ENCODE results near the gene AKAP6.
"Not testable (repeated sequence)": the region's sequence is repeated elsewhere in the genome, so short reads cannot be mapped to it uniquely, and the experiment has no call there.

The AKAP6 gene

DNA sequence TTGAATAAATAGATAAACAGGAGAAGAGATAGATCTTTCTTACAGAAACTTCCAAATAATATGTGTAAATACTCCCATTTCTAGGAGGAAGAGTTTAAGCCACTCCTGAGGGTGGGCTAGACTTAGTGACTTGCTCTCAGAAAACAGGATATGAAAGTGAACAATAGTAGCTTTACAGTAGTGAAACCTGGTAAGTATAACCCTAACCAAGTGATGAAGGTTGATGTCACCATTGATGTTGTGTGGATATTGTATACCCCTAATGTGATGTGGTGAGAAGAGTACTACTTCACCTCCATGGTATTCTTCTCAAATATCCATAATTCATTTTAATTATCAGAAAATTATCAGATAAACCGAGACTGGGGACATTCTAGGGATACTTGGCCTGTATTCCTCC is 20.9 kb downstream of the AKAP6 start:
- Mint-ChIP-seq H3K4me1 (no peaks in the 10 kb centered on the region), H3K9me3 (peaks cover 3% of the 10 kb centered on the region), H3K36me3 (no peaks in the 10 kb centered on the region), H3K27ac (no peak overlapping the region), H3K4me3 (no peak overlapping the region)
- ATAC-seq (peak; percentile 44), DNase-seq (ENCODE audit: low spot score in 2 of 2) (no peak)

DNA sequence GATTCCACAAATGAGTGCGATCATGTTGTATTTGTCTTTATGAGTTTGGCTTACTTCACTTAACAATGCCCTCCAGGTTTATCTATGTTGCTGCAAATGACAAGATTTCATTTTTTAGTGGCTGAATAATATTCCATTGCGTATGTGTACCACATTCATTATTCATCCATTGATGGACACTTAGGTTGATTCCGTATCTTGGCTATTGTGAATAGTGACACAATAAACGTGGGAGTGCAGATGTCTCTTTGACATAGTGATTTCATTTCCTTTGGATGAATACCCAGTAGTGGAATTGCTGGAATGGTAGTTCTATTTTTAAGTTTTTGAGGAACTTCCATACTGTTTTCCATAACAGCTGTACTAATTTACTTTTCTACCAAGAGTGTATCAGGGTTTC is 23.5 kb downstream of the AKAP6 start:
- H3K36me3 Mint-ChIP-seq: no peaks in the 10 kb centered on the region
- no peak for DNase-seq (ENCODE audit: low spot score in 2 of 2)
- no peaks in the 10 kb centered on the region for H3K4me1 Mint-ChIP-seq

DNA sequence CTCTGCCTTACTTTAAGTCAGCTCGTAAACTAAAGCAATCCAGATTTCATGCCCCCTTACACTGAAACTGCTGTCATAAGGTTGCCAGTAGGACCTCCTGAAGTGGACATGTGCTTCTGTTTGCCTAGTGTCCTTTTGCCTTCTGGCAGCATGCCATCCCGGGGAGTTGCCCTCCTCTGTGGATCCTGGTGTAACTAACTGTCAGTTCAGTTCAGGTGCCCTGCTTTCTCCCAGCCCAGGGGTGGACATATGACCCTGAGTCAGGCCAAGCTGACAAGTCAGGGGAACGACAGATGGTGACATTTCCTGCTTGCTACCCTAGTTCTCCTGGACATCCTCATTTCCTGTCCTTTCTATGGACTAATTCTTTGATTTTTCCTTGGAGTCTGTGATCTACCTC is 25.6 kb downstream of the AKAP6 start:
- Mint-ChIP-seq H3K4me3 (no peak overlapping the region), H3K4me1 (no peaks in the 10 kb centered on the region), H3K27ac (no peak overlapping the region), H3K9me3 (peaks cover 3% of the 10 kb centered on the region), H3K36me3 (no peaks in the 10 kb centered on the region)
- ATAC-seq (no peak), DNase-seq (ENCODE audit: low spot score in 2 of 2) (no peak)

More for the DNA sequence above, 23.5 kb downstream of the AKAP6 start:
- no peak overlapping the region for H3K27ac Mint-ChIP-seq
- no peak for ATAC-seq
- no peak overlapping the region for H3K4me3 Mint-ChIP-seq
- peaks cover 3% of the 10 kb centered on the region for H3K9me3 Mint-ChIP-seq

DNA sequence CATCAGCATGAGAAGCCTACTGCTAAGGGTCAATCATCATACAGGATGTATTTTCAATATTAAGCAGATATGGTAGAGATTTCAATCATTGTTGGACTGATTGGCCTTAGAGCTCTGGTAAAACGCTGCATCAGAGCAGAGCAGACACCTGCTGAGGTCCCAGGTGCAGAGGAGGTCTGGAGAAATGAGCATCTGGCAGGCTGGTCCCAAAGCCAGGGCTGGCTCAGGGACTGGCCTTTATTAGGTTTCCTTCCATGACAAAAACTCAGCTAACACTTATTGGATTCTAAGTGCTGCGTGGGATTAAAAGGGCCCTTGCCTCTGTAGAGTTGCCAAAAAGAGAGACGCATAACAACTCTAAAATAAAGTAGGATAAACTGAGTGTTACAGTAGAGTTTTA is 29.7 kb downstream of the AKAP6 start:
- Mint-ChIP-seq H3K36me3 (no peaks in the 10 kb centered on the region), H3K4me1 (no peaks in the 10 kb centered on the region), H3K4me3 (no peak overlapping the region), H3K27ac (no peak overlapping the region), H3K9me3 (peaks cover 3% of the 10 kb centered on the region)
- DNase-seq (ENCODE audit: low spot score in 2 of 2) (no peak), ATAC-seq (no peak)

DNA sequence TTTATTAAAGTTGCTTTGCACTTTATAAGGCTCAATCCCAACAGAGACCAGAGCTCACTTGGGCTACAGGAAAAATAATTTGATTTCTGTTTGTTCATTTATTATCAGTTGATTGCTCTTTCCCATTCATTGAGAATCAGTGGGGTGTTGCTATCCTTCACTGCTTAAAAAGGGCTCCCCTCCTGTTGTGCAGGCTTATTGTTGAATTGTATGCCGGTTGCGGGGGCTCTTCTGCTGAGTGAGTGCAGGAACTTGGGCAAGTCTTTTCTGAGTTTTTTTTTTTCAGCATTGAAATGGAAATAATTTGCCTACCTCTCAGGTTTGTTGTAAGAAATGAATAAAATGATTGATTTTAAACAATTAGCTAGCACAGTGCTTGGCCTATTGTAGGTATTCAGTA is 32.6 kb downstream of the AKAP6 start:
- H3K27ac Mint-ChIP-seq: no peak overlapping the region
- no peaks in the 10 kb centered on the region for H3K36me3 Mint-ChIP-seq
- ATAC-seq: no peak
- DNase-seq (ENCODE audit: low spot score in 2 of 2): no peak
- H3K4me3 Mint-ChIP-seq: no peak overlapping the region
- H3K9me3 Mint-ChIP-seq: no peaks in the 10 kb centered on the region
- no peaks in the 10 kb centered on the region for H3K4me1 Mint-ChIP-seq

DNA sequence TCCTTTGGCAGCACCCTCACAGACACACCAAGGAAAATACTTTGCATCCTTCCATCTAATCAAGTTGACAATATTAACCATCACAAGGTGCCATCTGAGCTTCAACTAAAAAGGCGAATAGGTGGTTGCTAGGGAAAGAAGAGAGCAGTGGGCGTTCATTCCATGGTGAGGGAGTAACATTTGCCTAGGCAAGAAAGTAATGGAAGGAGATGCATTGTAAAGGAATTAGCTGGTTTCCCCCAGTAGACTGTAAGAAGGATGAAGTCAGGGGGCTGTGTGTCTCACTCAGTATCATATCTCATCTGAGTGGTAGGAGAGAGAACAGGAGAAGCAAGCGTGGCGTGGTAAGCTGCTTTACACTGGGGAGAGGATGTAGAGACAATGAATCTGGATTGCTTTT is 34.7 kb downstream of the AKAP6 start:
- DNase-seq (ENCODE audit: low spot score in 2 of 2) (no peak), ATAC-seq (no peak)
- Mint-ChIP-seq H3K9me3 (no peaks in the 10 kb centered on the region), H3K36me3 (no peaks in the 10 kb centered on the region), H3K4me1 (no peaks in the 10 kb centered on the region), H3K27ac (no peak overlapping the region), H3K4me3 (no peak overlapping the region)

DNA sequence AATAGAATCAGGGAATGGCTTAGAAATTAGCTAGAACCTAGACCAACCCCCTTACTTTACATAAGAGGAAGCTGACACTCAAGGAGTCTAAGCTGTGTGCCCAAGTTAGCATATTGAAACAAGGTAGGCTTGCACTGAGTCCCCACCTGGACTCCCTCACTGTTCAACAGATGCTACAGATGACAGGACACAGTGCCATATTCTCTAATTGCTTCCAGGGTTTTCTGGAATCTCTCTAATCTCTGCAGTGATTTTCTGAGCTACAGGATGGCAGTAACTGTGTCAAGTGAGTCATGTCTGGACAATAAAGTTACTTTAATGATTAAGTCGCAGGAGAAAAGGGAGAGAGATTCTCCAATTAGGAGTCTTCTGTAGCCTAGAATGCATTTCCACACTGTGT is 35.8 kb downstream of the AKAP6 start:
- H3K27ac Mint-ChIP-seq: no peak overlapping the region
- H3K4me1 Mint-ChIP-seq: no peaks in the 10 kb centered on the region
- H3K4me3 Mint-ChIP-seq: no peak overlapping the region
- DNase-seq (ENCODE audit: low spot score in 2 of 2): no peak
- ATAC-seq: no peak
- no peaks in the 10 kb centered on the region for H3K36me3 Mint-ChIP-seq
- no peaks in the 10 kb centered on the region for H3K9me3 Mint-ChIP-seq

DNA sequence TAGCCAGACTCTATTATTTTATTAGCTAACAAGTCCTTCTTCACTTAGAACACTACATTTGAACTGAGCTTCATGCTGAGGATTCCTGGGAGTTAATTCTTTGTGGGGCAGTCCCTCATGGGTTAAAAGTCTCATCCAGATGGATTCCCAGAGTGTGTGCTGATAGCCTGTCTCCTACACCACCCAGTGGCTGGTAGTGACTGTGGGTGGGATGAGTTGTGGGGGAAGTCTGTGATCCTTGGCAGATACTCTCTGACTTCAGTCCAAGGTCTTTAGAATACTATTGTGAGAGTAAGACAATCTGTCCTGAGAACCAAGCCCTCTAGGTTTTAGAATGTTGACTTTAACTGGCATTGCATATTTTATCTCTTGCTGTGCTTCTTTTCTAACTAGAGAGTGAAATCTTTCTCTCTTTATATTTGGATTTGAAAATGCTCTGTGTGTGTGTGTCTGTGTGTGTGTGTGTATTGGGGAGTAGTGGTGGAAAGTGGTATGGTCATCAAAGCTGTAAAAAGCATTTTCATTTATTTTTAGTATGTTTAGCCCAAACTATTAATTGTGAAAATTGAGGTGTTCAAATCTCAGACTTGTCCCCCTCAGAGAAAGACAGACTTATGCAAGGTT is 37.3 kb downstream of the AKAP6 start:
- H3K4me3 Mint-ChIP-seq: no peak overlapping the region
- ATAC-seq (no peak), DNase-seq (ENCODE audit: low spot score in 2 of 2) (no peak)
- no peaks in the 10 kb centered on the region for H3K36me3 Mint-ChIP-seq
- H3K27ac Mint-ChIP-seq: no peak overlapping the region
- no peaks in the 10 kb centered on the region for H3K9me3 Mint-ChIP-seq
- H3K4me1 Mint-ChIP-seq: no peaks in the 10 kb centered on the region

DNA sequence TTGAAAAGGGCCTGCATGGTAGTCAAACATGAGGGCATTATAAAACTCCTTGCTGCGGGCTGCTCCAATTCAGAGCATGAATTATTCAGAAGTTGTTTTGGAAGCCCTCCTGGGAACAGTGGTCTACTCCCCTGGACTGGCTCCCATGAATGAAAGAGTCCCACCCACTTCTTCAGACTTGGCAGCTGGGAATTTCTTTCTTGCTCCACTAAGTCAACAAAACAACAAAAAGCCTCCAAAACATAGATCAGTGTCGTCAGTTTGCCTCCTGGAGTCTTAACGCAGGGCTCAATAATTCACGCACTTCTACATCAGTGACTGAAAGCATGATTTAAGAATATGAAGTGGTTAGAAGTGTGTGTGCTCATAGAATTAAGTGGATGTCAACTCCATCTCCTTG is 37.9 kb downstream of the AKAP6 start:
- Mint-ChIP-seq H3K4me1 (no peaks in the 10 kb centered on the region), H3K9me3 (no peaks in the 10 kb centered on the region), H3K4me3 (no peak overlapping the region), H3K36me3 (no peaks in the 10 kb centered on the region), H3K27ac (no peak overlapping the region)
- no peak for ATAC-seq
- no peak for DNase-seq (ENCODE audit: low spot score in 2 of 2)

DNA sequence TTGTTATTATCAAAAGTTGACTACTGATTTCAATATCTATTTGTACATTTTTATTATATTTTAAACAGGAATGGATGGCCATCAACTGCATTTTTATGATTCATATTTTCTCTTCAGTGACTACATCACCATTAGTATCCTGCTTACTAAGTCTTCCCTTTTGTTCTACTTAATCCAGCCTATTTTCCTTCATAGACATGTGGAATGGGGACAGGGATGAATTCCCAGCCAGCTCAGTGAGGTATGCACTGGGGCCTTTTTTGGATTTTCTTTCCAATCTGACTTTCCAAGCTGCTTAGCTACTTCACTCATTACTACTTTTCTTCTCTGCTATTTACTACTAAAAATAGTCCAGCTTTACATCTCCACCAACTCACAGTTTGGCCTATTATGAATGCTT is 38.4 kb downstream of the AKAP6 start:
- no peaks in the 10 kb centered on the region for H3K36me3 Mint-ChIP-seq
- H3K27ac Mint-ChIP-seq: no peak overlapping the region
- no peaks in the 10 kb centered on the region for H3K9me3 Mint-ChIP-seq
- DNase-seq (ENCODE audit: low spot score in 2 of 2) (no peak), ATAC-seq (no peak)
- no peak overlapping the region for H3K4me3 Mint-ChIP-seq
- no peaks in the 10 kb centered on the region for H3K4me1 Mint-ChIP-seq

DNA sequence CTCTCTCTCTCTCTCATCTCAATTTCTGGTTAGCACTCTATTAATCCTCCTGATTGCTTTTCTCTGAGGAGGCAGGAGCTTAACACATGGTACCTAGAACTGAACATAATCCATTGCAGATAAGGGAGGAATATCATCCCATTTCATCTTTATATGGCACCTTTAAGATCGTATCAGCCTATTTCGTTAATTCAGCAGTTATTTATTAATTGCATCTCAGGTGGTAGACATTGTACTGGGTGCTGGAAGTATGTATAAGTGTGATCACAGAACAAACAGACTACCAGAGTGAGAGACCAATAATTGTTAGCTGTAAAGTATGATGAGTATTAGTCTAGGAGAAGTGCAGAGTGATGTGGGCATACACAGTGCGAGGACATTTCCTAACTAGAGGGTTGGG is 39.0 kb downstream of the AKAP6 start:
- no peaks in the 10 kb centered on the region for H3K4me1 Mint-ChIP-seq
- no peak overlapping the region for H3K4me3 Mint-ChIP-seq
- DNase-seq (ENCODE audit: low spot score in 2 of 2) (no peak), ATAC-seq (no peak)
- no peaks in the 10 kb centered on the region for H3K9me3 Mint-ChIP-seq
- H3K36me3 Mint-ChIP-seq: no peaks in the 10 kb centered on the region
- H3K27ac Mint-ChIP-seq: no peak overlapping the region

DNA sequence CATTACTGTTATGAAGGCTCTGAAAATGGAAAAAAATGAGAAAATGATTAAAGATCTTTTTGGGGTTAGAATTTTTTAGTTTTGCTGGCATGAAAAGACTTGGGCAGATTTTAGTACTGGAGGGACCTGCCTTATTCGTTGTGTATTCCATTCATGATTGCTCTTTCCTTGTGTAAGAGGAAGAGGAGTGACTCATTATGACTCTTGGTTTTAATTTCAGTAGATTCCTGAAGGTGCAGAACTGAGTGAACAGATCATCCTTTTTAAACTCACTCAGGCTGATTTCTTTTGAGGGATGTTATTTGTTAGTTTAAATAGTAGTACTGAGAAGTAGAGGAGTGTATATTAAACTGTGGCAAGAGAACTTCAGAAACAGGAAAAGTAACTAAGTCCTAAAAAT is 41.6 kb downstream of the AKAP6 start:
- Mint-ChIP-seq H3K9me3 (no peaks in the 10 kb centered on the region), H3K27ac (no peak overlapping the region), H3K4me3 (no peak overlapping the region), H3K36me3 (no peaks in the 10 kb centered on the region), H3K4me1 (no peaks in the 10 kb centered on the region)
- DNase-seq (ENCODE audit: low spot score in 2 of 2) (no peak), ATAC-seq (no peak)

DNA sequence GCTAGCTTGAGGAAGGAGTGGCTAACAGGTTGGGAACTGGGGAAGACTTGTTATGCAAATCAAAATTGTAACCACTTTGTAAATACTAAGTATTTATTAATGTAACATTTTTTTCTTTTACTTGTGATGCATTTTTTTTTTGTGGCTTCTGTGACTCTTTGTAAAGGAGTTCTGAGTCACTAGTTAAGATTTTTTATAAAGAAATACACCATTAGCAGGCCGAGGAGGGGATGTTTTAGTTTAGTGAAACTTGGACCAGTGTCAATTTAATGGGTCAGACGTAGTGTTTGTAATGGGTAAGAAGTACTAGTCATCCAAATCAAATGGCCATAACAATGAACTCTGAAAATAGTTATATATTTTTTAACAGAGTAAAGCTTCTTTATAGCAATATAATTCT is 43.1 kb downstream of the AKAP6 start:
- Mint-ChIP-seq H3K4me1 (no peaks in the 10 kb centered on the region), H3K4me3 (no peak overlapping the region), H3K27ac (no peak overlapping the region), H3K9me3 (no peaks in the 10 kb centered on the region), H3K36me3 (no peaks in the 10 kb centered on the region)
- DNase-seq (ENCODE audit: low spot score in 2 of 2) (no peak), ATAC-seq (no peak)

DNA sequence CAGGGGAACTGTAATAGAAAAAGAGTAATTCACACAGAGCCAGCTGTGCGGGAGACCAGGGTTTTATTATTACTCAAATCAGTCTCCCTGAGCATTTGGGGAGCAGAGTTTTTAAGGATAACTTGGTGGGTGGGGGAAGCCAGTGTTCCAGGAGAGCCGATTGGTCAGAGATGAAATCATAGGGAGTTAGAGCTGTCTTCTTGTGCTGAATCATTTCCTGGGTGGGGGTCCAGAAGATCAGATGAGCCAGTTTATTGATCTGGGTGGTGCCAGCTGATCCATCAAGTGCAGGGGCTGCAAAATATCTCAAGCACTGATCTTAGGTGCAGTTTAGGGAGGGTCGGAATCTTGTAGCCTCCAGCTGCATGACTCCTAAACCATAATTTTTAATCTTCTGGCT is 44.1 kb downstream of the AKAP6 start:
- not testable (repeated sequence) for H3K36me3 Mint-ChIP-seq; H3K4me1 Mint-ChIP-seq; ATAC-seq; H3K9me3 Mint-ChIP-seq; H3K4me3 Mint-ChIP-seq; H3K27ac Mint-ChIP-seq; DNase-seq (ENCODE audit: low spot score in 2 of 2)

DNA sequence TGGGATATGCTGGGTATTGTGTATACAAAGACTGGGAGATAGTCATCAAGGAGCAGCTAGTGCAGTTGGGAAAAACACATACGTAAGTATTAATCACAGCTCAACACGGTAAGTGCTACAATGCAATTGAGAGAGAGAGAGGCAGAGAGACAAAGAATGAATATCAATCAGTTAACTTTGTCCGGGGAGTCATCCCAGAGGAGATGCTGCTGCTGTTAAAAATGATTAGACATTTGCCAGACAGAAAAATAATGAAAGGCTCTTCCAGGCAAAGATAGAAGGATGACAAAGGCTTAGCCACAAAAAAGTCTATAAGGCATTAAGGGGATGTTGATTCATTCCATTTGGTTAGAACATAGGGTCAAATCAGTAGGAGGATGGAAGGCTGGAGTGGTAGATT is 45.1 kb downstream of the AKAP6 start:
- Mint-ChIP-seq H3K27ac (no peak overlapping the region), H3K9me3 (no peaks in the 10 kb centered on the region), H3K4me3 (no peak overlapping the region), H3K36me3 (no peaks in the 10 kb centered on the region), H3K4me1 (no peaks in the 10 kb centered on the region)
- DNase-seq (ENCODE audit: low spot score in 2 of 2): no peak
- no peak for ATAC-seq

DNA sequence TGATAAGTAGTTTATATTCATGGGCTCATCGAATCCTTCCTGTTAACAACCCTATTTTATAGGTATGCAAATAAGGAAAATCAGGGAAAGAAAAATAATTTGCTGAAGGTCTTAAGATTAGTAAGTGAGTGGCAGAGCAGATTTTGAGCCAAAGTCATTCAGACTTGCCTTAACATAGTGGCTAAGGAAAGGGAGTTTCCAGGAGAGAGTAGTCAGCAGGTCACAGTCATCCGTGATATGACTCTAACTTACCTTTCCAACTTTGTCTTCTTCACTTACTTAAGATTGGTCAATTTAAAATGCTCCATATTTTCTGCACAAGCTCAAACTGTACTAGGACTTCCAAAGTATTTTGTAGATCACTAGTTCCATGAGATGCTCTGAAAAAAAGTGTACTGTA is 46.6 kb downstream of the AKAP6 start:
- Mint-ChIP-seq H3K4me3 (no peak overlapping the region), H3K27ac (no peak overlapping the region), H3K4me1 (no peaks in the 10 kb centered on the region), H3K36me3 (no peaks in the 10 kb centered on the region), H3K9me3 (peaks cover 6% of the 10 kb centered on the region)
- ATAC-seq (no peak), DNase-seq (ENCODE audit: low spot score in 2 of 2) (no peak)

DNA sequence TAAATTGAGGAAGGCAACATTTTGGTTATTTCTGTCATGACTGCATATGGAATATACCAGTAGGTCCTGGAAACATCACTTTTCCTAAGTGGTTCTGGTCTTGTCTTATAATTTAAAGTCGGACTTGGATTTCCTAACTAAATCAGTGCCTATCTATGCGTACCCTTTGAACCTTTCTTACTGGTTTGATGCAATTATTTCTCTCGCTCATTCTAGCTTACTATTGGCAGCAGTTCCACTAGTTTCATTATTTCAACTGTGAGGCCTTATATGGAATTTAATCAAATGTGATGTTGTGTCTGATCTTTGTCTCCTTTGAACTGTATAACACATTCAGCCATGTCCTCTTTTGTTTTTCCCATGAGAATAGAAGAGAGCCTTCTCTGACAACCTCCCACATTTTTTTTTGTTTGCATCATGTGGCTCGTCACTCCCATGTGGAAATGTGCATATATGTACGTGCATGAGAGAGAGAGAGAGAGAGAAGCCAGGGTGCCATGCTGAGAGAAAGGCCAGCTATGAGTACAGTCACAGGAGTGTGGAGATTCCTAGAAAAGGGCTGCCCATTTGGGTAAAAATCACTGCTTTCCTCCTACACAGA is 48.0 kb downstream of the AKAP6 start:
- no peak for DNase-seq (ENCODE audit: low spot score in 2 of 2)
- no peaks in the 10 kb centered on the region for H3K4me1 Mint-ChIP-seq

More for the DNA sequence above, 48.0 kb downstream of the AKAP6 start:
- ATAC-seq: no peak
- Mint-ChIP-seq H3K36me3 (no peaks in the 10 kb centered on the region), H3K27ac (no peak overlapping the region), H3K9me3 (peaks cover 6% of the 10 kb centered on the region), H3K4me3 (no peak overlapping the region)
